ENCODE results near the gene RPL10A. TPM values are rescaled to one million over a fixed set of nuclear protein-coding genes. Genes with fewer than 3 reads are reported as not detected.
A peak's percentile ranks its signal among the peaks of the same experiment; 100 is the strongest.

The RPL10A gene
- total and polyA plus RNA-seq, 2 of the 13 experiments (the other 11 are each of a cell fraction or from before 2014, with no cell fraction given), result 1,854 to 2,726 TPM

GRCh38 chr6:35497571-35498421 is 29.6 kb downstream of the RPL10A start (continued):
- TF ChIP-seq ZNF180 (CRISPR knock-in tag; IDR thresholded peaks at IDR 0.05; ENCODE audit: borderline replicate concordance, low read depth) (0 out of 2 replicates have a peak, but pooled peaks have one; percentile 27), KLF11 (CRISPR knock-in tag; IDR thresholded peaks at IDR 0.05) (0 out of 2 replicates have a peak, but pooled peaks have one; percentile 35), ZFP36L2 (CRISPR knock-in tag; IDR thresholded peaks at IDR 0.05) (no peak), KLF12 (CRISPR knock-in tag; IDR thresholded peaks at IDR 0.05; ENCODE audit: borderline replicate concordance) (no peak), KLF15 (CRISPR knock-in tag; IDR thresholded peaks at IDR 0.05; ENCODE audit: borderline replicate concordance) (peak; percentile 76; the same call in 1 of the 2 replicates), CBX1 (IDR thresholded peaks at IDR 0.05; ENCODE audit: low read depth) (no peak), CENPX (CRISPR knock-in tag; IDR thresholded peaks at IDR 0.05) (no peak), PHF20 (CRISPR knock-in tag; IDR thresholded peaks at IDR 0.05) (peak; percentile 45), RFXANK (CRISPR knock-in tag; IDR thresholded peaks at IDR 0.05) (no peak), MXI1 (IDR thresholded peaks at IDR 0.05; ENCODE audit: borderline replicate concordance, low read depth, low read length) (no peak), ZNF777 (CRISPR knock-in tag; IDR thresholded peaks at IDR 0.05) (peak; percentile 94), XRCC5 (optimal IDR thresholded peaks at IDR 0.05; ENCODE audit: low read length) (no peak), MBNL3 (CRISPR knock-in tag; conservative IDR thresholded peaks at IDR 0.05) (no peak), BRCA1 (CRISPR knock-in tag; IDR thresholded peaks at IDR 0.05) (peak; percentile 42; the same call in 1 of the 2 replicates), HNRNPK (IDR thresholded peaks at IDR 0.05; ENCODE audit: low read depth, low read length, poor library complexity, severe bottlenecking) (peak; percentile 88), ZBTB3 (CRISPR knock-in tag; IDR thresholded peaks at IDR 0.05; ENCODE audit: borderline replicate concordance, low read depth) (no peak), CHCHD3 (CRISPR knock-in tag; IDR thresholded peaks at IDR 0.05) (0 out of 2 replicates have a peak, but pooled peaks have one; percentile 24), ZNF792 (CRISPR knock-in tag; IDR thresholded peaks at IDR 0.05) (peak; percentile 85), THAP11 (CRISPR knock-in tag; IDR thresholded peaks at IDR 0.05) (peak; percentile 43; the same call in 1 of the 2 replicates), HDAC2 (CRISPR knock-in tag; IDR thresholded peaks at IDR 0.05) (no peak; the same call in 1 of the 2 replicates), AKNA (CRISPR knock-in tag; IDR thresholded peaks at IDR 0.05; ENCODE audit: borderline replicate concordance) (peak; percentile 87; the same call in 1 of the 2 replicates), SALL2 (CRISPR knock-in tag; IDR thresholded peaks at IDR 0.05) (no peak; the same call in 1 of the 2 replicates), CBX2 (IDR thresholded peaks at IDR 0.05; ENCODE audit: low read depth, low read length) (no peak), CBX2 (CRISPR knock-in tag; IDR thresholded peaks at IDR 0.05; ENCODE audit: low read depth) (0 out of 2 replicates have a peak, but pooled peaks have one; percentile 18), ZNF138 (CRISPR knock-in tag; IDR thresholded peaks at IDR 0.05; ENCODE audit: low read depth) (peak; percentile 73; the same call in 1 of the 2 replicates)
